KG1 (cell line): ENCODE measurements around the gene NFXL1.
"Not testable (repeated sequence)": the region's sequence is repeated elsewhere in the genome, so short reads cannot be mapped to it uniquely, and the experiment has no call there.

Experiments
- DNase-seq: peaks from one replicate; lab custom pipeline; 2025; lab: John Stamatoyannopoulos, UW

NFXL1 gene

DNA sequence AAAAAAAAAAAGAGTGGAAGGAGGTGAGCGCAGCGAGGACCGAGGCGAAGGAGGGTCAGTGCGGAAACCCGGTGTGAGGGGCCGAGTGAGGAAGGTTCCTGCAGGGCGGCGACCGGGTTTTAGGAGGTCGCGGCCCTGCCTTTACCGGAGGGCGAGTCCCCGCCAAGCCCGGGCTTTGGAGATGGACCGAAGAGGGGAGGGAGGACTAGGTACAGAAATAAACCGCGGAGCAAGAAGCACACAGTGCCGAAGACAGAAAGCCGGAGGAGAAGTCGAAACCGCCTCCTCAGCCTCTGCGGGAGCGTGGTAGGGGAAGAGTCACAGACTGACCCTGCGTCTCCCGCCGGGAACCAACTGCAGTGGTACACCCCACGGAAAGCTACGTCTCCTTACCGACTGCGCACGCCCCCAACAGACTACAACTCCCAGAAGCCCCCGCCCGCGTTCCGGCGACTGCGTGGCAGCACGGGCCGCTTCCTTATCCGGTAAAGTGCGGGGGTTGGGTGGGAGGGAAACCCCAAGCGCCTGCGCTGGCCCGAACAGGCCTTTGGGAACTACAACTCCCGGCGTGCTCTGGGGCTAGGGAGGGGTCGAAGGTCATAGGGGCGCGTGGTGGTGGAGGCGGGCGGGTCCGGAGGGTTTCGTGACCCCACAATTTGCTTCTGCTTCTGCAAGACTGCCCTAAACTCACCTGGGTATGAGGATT is at the start of gene NFXL1:
TSS of gene NFXL1 (minus strand) at position 364 of the 706 bp plus-strand sequence. CDS start 380 bp downstream, outside the sequence.
- peak; percentile 92 for DNase-seq

DNA sequence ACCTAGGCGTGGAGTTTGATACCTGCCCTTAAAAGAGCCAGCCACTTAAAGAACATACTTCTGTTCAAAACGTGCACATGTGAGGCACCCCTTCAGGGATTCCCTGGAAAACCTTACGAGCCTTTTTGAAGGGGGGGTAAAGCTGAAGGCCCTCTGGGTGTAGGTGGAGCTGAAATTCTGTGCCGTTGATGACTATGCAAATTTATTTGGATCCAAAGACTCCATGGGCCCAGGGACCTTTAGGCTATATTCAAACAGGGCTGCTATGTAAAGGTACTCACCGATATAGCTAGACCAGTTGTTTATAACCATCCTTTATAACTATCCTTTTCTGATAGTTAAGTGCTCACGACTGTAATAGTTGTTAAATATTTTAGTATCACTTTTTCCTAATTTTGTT is 40.3 kb upstream of the NFXL1 start:
- no peak for DNase-seq

DNA sequence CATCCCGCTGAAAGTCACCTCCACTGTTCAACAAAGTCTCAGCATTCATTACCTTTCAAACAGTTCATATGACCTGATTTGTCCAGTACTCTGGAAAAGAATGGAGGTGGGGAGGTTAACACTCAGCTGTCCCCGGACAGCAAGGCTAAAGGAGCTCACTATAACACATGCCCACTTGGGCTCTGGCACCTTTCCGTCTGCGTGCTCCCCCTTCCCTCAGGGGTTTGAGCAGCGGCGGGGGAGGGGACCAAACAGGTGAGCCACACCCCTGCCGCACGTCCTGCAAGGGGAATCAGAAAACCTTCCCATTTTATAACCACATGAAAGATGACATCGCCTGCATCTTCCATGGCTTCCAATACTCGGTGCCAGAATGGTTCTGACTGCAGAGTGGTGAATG is 39.9 kb upstream of the NFXL1 start:
- DNase-seq = no peak

DNA sequence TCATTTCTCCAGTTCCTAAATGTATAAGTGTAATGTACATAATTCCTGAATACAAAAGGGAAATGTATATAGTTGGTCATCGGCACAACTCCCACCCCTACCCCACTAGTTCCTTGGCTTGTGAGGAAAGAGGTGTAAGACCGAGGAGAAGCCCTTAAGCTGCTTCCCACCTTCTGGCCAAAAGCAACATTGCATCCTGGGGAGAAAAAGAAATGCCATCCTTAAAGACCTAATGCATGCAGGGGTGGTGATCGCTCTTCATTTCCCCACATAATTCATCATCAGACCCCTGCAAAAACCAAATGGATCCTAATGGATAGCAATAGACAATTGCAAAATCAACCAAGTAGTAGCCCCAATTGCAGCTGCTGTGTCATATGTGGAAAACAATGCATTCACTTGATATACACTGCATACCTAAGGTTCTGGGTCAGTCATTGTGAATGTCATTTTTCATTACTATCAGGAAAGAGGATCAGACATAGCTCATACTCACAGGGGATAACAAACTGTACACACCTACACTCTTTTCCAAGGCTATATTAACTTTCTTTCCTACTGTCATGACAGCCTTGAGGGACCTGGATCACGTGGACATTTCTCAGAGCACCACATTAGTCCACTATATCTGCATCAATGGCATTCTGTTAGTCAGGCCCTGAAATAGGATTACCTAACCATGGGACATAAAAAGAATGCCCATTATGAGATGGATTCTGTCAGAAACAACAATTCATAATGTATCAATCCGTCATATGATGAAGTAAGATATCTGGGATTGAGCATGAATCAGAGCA is 31.7 kb upstream of the NFXL1 start:
- no peak for DNase-seq

DNA sequence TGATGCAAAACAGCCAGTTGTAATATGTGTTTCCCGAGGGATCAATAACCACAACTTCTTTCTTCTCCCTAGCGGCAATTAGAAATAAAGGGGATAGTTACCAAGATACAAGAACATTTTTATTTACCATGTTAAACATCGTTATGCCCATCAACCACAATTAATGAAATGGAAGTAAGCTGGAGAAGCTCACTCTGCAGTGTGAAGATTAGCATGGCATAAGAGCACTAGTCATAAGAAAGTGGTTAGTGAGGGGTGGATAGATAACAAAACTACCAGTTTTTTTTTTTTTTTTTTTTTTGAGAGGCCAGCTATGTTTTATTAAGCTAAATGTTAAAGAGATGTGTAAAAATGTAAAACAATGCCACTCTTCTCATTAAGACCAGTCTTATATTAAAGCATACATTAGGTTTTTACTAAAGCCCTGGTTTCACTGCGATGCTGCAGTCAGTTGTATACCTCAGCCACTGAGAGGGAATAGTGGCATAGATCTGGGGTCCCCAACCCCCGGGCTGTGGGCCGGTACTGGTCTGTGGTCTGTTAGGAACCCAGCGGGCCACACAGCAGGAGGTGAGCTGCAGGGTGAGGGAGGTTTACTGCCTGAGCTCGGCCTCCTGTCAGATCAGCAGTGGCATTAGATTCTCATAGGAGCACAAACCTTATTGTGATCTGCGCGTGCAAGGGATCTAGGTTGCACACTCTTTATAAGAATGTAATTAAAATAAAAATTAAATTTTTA is 27.9 kb upstream of the NFXL1 start:
- no peak for DNase-seq

DNA sequence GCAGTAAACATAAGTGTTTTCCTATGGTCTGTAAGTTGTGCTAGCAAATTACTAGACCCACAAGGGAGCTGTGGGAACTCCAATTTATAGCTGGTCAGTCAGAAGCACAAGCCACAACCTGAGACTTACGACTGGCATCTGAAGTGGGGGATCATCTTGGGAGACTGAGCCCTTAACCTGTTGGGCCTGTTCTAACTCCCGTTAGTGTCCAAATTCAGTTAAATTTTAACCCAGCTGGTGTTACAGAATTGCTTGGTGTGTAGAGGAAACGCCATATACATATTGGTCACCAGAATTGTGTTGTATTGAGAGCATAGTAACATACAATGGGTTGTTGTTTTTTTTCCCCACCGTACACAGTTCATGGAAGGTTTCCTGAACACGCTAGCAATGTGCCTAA is 25.1 kb upstream of the NFXL1 start:
- DNase-seq = no peak

DNA sequence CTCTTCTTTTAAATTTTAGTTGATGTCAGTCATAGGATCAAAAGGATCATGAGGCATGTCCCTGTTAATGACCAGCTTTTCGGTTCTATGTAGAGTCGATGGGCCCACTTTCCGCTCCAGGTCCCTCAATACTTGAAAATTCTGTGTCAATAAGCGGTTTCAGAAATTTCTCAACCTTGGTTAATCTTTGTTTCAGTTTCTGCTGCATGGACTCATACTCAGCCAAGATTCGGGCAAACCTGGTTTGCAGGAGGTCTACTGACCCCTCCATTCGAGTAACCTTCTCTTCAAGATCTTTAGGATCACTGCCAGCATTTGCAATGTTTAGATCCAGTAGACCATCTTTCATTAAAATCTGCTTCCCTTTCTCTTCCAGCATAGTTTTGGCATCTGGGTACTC is 22.0 kb upstream of the NFXL1 start:
- DNase-seq = no peak

DNA sequence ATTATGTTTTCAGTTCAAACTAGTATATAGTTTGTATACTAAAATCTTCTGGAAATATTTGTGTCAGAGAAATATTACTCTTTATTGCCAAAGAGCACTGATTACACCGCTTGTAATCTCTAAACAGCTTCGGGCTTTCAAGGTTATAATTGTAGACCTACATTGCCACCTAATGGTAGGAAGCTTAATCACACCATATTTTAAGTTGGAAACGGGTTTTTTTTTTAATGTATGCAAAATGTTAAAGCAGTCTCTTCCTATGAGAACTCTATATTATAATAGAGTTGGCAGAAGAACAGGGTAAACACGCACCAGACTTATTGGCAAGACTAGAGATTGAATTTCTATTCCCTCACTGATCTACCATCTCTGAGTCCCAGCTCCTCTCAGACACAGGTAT is 19.5 kb upstream of the NFXL1 start:
- DNase-seq = no peak

DNA sequence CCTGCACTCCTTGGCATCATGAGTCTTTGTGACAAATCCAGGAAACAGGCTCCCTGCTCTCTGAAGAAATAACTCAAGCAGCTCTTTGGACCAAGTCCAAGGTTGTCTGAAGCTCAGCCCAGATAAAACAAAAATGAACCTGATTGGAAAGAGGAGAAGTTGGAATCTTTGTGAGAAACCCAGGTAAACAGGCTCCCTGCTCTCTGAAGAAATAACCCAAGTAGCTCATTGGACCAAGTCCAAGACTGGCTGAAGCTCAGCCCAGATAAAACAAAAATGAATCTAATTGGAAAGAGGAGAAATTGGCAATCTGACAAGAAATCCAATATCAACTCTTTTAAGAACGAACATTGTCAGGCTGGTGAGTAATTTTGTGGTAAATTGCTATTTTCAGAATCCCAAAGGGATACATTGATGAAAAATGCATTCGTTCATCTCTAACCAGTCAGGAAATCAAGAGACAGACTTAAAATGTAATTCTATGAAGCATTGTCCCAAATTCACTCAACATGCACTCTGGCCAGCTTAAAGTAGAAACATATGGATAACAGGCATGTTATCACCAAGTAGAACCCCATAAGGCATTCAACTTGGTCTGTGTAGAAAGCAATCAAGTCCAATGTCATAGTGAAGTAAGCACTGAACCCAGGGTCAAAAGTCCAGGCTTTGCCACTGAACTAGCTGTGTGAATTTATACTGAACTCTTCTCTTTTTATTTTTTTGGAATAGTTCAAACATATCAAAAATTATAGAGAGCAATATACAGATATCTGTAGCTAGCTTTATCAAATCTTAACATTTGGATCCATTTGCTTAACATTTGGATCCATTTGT is 16.8 kb upstream of the NFXL1 start:
- DNase-seq = no peak

DNA sequence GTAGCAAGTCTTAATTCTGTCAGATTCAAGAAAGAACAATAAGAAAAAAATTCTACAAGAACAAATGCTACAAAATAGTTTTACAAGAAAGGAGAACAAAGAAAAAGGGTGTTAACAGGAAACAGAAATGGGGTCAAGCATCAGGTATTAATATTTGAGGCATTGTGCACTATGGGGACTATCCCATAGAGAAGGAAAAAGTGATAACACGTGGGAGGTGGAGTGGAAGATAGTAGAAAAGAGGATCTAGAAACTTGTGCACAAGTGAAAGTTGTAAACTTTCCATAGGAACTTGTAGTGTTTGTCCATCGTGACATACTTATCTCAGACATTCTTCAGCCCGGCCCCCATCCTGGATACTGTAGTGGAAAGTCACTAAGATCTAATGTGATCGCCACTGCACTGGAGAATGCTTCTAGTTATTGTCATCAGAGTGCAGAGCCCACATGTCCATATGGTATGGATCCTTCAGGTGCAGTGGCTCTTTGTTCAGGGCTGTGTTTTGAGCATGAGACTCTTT is 15.4 kb upstream of the NFXL1 start:
- DNase-seq = no peak

DNA sequence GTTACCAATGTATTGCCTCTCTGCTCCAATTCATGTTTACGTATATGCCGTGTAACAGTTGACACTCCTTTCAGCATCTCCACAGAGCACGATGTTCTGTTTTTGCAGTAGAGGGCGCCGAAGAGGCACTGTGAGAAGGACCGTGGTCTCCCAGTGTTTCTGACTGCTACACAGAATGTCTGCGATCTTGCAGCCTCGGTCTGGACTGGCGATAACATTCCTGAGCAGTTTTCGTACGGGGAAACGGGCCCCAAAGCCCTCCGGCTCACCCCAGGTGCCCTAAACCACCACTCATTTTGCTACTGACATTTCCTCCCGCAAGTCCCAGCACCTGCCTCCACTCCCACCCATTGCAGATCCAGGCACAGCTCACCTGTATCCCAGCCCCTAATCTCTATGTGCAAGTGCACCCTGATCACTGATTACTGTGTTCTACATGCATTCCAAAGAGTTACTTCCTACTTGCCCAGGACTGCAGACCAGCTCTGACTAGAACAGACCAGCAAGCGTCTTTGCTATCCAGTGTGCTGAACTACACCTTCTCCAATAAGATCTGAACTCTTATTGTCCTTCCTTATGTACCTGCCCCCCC is 12.4 kb upstream of the NFXL1 start:
- DNase-seq = no peak

DNA sequence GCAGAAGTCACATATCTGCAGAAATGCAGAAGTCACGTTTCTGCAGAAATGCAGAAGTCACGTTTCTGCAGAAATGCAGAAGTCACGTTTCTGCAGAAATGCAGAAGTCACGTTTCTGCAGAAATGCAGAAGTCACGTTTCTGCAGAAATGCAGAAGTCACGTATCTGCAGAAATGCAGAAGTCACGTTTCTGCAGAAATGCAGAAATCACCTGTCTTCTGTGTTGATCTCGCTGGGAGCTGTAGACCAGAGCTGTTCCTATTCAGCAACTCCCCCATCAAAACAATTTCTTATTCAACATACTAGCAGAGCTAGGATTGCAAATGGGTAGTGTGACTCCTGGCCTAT is 8.9 kb upstream of the NFXL1 start:
- DNase-seq = not testable (repeated sequence)

DNA sequence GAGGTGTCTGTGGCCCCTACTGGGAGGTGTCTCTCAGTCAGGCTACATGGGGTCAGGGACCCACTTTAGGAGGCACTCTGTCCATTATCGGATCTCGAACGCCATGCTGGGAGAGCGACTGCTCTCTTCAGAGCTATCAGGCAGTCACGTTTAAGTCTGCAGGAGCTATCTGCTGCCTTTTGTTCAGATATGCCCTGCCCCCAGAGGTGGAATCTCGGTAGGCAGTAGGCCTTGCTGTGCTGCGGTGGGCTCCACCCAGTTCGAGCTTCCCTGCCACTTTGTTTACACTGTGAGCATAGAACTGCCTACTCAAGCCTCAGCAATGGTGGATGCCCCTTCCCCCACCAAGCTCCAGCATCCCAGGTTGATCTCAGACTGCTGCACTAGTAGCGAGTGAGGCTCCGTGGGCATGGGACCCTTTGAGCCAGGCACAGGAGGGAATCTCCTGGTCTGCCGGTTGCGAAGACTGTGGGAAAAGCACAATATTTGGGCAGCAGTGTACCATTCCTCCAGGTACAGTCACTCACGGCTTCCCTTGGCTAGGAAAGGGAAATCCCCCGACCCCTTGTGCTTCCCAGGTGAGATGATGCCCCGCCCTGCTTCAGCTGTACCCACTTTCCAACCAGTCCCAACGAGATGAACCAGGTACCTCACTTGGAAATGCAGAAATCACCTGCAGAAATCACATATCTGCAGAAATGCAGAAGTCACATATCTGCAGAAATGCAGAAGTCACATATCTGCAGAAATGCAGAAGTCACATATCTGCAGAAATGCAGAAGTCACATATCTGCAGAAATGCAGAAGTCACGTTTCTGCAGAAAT is 8.3 kb upstream of the NFXL1 start:
- not testable (repeated sequence) for DNase-seq

DNA sequence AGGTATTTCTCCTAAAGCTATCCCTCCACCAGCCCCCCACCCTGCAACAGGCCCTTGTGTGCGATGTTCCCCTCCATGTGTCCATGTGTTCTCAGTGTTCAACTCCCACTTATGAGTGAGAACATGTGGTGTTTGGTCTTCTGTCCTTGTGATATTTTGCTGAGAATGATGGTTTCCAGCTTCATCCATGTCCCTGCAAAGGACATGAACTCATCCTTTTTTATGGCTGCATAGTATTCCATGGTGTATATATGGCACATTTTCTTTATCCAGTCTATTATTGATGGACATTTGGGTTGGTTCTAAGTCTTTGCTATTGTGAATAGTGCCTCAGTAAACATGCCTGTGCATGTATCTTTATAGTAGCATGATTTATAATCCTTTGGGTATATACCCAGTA is 2.8 kb upstream of the NFXL1 start:
- not testable (repeated sequence) for DNase-seq

DNA sequence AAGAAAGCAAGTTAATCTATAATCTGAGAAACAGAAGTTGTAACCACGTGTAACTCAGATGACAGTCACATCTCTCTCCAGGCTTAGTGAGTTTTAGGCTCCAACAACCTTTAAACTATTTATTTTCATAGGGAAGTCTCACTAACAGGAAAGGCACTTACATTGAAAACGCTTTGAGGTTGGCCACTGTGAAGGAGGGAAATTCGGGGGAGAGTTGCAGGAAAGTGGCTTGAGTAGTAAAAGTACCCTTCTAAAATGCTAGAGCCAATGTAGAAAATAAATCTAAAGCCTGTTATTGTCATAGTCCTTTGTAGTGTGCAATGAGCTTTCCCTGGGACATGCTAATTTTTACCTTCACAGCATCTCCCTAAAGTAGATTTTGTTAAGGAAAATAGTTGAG is 995 bp upstream of the NFXL1 start:
- DNase-seq = no peak

DNA sequence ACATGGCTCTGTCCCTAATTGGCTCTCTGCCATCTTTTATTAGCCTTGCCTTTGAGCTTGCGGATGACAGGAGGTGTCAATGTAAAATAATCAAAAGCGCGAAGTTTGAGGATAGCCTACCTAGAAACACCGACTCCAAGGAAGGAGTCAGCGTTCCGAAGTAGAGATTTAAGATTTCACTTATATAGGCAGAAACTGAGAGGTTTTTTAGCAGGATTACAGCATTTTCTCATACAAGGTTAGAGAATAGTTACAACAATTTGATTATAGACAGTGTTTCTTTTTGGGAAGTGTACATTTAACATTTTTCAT is 499 bp upstream of the NFXL1 start:
- no peak for DNase-seq

DNA sequence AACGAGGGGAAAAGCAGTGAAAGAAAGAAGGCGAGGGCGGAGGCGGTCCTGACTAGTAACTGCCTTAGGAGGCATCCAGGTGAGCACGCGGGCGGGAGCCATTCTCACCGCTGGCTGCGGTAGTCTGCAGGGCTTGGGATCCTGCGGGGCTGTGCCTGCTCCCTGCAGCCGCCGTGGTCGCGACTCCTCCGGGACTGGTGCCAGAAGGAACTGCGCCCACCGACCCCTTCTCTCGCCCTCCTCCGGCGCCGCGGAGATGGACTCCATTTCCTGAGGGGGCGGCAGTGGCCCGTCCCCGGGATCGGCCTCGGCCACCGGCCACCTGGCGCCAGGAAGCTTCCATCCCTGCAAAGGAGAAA is 543 bp downstream of the NFXL1 start:
- DNase-seq = no peak

DNA sequence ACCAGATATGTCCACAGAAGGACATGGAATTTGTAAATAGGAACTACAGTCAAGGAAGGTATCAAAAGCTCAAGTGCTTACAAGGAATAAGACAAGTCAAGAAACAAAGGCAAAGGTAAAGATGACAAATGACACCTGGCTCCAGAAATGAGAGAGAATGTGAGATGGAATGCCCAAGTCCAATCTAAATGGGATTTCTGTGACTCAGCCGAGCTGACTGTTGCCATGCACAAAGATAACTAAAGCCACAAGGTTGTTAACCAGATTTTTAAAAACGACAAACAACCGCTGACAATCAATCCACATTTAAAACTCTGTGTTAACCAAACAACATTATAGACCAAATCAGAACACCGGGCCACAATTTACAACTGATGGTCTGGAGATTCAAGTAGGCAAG is 1.1 kb downstream of the NFXL1 start:
- no peak for DNase-seq

DNA sequence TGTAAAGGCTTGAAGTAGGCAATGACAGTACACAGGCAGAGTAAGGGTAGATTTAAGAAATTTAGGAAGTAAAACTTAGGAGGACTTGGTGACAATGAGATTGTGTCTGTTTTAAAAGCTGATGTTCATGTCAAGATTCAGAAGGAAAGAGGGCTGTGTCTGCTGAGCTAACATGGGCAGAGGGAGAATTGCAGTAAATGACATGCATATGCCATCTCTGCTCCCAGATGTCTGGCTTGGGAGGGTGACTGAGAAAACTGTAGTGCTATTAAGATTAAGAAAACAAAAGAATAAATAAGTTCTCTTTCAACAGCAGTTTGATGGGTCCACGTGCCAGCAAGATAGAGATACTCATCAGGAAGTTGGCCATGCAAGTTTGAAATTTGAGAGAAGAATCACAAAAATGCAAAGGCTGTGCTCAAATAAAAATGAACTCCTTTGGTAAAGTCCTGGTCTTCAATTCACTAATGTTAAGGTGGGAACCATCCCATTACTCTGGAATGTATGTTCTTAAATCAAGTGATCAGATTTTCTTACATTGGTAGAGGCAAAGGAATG is 7.2 kb downstream of the NFXL1 start:
- DNase-seq = no peak

DNA sequence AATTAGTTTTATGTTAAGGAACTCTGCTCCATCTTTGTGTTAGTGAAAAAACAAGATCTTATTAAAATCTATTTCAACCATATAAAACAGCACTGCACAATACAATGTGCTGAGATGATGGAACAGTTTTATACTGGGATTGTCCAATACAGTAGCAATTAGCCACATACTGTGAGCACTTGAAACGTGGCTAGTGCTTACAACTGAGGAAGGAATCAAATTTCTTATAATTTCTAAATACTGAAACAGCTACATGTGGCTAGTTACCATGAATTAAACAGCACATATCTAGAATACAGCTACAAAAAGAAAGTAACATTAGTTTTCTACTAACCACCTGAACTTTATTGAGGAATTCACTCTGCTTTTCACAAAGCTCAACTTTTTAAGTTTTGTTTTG is 14.7 kb downstream of the NFXL1 start:
- DNase-seq = no peak

DNA sequence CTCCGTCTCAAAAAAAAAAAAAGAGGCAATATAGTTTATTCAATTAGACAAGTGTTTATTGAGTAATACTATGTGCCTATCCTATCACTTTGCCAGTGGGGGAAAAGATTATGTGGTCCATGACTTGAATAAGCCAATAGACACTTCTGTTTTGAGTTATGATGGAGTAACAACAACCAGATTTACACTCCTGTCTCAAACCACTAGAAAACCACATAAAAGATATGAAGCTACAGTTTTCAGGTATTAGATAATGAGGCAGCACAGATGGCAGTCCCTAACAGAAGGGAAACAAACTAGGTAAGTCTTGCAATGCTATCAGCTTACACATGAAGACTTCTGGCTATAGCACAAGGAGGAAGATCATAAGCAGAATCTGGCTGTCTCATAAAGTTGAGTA is 22.5 kb downstream of the NFXL1 start:
- no peak for DNase-seq
